Stimulated activated CD4-positive, alpha-beta T cell treated with anti-CD3 and anti-CD28 coated beads, Interleukin-2, amount 100 ng/mL, for 4 hours (primary cell): ENCODE measurements around the gene UNKL.

Experiments
- DNase-seq: peaks from one replicate; pipeline ENCODE4 v3.0.0-alpha.2; 2020; ENCODE audit warnings: low read depth

UNKL gene

DNA sequence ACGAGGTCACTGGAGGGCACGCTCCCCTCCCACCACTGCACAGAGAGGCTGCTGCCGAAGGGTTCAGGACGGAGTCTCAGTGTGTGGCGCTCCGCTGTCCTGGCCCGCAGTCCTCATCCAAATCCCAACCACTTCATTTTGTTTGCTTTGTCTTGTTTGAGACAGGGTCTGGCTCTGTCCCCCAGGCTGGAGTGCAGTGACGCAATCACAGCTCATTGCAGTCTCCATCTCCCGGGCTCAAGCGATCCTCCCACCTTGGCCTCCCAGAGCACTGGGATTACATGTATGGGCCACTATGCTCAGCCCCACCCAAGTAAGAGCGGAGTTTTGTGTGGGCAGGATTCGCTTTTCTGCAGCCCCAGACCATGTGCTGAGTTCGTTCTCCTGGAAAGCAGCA is 12.7 kb downstream of the UNKL start:
- DNase-seq = no peak

DNA sequence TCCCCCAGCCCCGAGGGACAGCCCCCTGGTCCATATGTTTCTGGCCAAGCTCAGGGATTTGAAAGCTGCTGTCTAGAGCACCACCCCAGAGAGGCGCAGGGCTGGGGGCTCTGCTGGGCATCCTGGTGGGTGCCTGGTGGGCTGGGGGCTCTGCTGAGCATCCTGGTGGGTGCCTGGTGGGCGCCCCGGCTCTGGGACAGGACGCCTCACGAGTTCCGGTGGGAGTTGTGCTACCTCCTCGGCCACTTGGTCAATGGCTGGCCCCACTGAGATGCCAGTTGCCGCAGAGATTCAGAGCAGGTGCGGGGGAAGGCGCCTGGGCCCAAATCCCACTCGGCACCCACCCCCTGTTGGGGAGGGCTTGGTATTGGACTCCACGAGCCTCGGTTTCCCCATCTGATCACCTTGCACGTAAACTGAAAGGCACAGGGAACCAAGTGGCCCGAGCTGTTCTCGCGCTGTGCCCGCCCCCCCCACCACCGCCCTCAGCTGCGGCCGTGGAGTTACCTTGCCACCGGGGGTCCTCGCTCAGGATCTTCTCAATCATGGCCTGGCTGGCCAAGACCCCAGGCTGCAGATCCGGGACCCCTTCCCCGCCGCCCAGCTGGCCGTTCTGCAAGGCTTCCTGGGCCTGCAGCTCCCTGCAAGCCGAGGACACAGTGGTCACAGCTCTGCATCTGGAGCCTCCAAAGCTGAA is 13.3 kb downstream of the UNKL start:
- DNase-seq = no peak

DNA sequence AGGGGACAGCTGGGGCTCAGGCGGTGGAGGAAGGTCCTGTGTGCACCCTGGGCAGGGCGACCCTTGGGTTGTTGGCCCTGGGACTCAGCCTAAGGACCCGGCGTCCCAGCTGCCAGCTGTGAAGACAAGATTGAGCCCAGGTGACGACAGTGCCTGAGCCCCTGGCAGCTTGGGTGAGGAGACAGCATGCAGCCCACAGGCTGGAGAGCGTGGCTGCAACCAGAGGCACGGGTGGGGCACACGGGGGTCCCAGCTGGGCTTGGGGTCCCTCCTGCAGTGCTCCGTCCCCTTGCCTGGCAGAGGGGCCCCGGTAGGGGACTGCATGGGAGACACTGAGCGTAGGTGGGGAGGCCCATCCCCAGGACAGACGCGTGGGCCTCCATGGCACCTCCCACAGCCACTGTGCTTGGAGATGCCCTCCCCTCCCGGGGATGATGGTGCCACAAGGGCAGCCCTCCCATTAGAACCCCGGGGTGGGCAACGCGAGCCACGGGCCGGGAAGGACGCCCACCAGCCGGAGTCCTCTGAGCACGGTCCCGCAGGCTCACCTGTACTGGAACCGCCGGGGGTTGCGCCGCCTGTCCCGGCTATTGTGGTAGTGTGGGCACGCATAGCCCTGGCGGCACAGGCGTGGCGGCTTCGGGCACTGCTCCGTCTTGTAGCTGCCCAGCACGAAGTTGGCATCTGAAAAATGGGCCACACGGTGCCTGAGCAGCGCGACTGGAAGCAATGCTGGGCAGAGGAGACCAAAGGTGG is 15.5 kb downstream of the UNKL start:
- DNase-seq = no peak

DNA sequence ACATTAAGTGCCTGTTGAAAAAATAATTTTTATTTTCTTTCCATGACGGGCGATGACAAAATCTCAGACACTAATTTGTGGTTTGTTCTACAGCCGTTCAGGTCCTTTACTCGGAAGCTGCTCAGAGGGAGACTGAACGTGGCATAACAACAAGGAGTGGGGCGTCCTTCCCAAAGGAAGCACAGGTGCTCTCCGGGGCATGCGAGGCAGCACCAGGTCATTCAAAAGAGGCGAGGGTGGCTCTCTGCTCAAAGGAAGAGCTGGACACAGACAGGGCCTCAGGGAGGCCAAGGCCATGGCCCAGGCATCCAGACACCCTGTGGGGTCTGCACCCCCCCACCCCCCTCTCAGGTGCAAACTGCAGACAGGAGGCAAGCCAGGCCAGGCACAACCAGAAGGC is 16.2 kb downstream of the UNKL start:
- DNase-seq = no peak

DNA sequence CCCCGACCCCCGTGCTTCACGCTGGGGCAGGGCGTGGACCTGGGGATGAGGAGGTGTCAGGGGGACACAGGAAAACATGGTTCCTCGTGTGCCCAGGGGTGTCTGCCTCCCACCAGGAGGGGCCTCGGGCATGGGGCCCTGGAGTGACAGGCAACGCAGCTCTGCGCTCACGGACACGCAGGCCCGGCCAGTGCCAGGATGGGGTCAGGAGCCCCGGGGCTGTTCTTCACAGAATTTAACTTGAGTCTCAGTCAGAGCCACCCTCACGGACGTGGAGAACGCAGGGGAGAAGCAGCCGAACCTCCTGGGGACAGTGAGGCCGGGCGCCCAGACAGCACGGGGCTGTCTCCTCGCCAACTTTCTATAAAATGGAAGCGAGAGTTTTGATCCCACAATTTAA is 16.7 kb downstream of the UNKL start:
- DNase-seq = no peak

DNA sequence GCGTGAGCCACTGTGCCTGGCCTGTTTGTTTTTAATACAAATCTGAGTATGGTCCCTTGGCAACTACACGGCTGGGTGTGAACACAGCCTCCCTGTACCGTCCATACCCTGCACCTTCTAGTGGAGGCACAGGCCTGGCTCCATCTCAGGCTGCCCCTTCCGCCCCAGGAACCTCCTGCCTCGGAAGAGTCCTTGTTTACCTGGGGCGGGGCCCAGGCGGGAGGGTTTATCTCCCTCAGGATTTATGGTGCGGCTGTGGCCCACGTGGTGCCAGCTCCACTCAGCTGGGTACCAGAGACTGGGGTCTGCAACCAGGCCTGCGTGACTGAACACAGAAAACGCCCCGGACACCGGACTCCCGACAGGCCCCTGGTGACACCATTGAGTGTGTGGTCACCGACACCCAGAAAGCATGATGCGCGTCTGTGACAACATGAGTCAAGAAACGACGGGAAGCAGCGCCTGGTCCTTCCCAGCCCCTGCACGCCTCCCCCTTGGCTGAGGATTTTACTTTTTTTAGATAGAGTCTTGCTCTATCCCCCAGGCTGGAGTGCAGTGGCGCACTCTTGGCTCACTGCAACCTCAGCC is 19.0 kb downstream of the UNKL start:
- DNase-seq = no peak

DNA sequence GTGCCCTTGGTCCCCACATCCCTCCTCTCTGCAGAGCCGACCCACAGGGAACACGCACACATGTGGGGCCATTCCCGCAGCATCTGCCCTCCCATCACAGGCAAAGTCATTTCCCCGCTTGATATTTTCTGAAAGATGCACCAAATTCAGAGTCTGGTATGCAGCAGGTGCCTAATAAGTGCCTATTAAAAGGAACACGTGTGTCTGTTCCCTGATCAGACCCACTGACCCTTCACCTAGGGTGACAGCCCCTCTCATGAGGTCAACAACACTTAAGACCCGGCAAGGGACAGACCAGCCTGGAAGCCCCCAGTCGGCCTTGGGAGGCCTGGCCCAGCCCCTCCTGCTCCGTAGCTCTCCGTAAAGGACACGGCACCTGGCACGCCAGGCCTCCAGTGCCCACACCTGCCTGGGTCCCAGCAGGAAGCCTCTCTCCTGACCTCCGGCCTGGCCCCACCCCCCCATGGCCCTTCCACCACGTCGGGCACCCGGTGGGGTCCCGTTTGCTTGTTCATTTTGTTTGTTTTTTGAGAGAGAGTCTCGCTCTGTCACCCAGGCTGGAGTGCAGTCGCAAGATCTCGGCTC is 20.0 kb downstream of the UNKL start:
- no peak for DNase-seq

DNA sequence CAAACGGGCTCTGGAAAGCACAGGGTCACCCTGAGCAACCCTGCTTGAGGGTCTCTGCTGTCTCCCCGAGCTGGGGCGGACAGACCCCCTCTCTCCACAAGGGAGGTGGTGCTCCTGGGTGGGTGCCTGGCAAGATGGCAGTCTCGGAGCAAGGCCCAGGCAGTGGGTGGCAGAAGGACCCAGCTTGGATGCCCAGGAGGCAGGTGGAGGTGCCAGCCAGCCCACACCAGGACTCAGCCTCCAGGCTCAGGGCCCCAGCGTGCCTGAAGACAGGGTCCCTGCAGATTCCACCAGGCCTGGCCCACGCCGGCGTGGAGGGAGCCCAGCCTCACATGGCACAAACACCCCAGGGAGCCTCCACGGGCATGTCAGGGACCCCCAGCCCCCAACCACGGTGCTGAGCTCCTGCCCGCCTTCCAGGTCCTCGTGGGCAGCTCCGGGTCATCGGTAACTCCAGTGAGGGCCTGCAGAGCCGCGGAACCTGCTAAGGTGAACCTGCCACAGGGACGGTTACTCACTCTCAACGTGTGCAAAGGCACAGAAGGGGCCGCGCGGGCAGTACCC is 20.8 kb downstream of the UNKL start:
- DNase-seq = no peak

DNA sequence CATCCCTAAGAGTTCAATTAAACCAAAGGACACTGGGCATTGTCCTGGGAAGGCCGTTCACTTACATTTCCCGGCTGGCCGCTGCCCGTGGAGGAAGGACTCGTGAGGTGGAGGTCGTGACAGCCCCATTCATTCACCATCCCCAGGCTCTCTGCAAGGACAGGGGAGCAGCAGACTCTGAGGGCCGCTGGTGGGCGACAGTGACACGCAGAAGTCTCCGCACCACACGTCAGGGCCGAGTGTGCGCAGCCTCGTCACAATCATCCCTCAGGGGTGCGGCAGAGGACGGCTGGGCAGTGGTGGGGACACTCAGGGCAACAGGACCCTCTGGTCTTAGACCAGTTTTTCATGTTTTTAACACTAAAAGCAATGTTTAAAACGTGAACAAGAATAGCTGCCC is 21.7 kb downstream of the UNKL start:
- DNase-seq = no peak

DNA sequence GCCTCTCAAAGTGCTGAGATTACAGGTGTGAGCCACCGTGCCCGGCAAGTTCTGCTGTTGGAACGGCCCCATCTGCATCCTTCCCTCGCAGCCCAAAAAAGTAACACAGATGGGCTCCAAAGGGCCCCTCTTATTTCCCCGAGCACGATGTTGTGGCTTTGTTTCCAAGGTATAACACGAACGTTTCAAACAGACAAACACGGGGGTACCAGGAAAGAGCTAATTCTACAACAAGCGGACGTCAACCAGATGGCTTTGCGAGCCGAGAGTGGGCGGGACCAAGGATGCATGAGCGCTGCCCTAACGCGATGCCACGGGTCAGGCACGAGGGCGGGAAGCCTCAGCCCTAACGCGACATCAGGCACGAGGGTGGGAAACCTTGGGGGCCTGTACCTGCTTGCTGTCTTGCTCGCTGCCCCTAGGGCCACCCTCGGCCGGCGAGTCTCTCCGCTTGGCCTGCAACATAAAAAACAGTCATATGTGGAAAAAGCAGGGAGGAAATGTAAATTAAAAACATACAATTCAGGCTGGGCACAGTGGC is 24.2 kb downstream of the UNKL start:
- no peak for DNase-seq

DNA sequence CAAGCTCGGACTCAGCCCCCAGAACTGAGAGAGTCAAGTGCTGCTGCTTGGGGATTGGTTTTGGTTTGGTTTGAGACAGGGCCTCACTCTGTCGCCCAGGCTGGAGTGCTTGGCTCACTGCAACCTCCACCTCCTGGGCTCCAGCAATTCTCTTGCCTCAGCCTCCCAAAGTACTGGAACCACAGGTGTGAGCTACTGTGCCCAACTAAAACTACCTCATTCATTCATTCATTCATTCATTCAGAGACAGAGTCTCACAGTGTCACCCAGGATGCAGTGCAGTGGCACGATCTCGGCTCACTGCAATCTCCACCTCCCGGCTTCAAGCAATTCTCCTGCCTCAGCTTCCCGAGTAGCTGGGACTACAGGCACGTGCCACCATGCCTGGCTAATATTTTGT is 24.7 kb downstream of the UNKL start:
- DNase-seq = no peak

DNA sequence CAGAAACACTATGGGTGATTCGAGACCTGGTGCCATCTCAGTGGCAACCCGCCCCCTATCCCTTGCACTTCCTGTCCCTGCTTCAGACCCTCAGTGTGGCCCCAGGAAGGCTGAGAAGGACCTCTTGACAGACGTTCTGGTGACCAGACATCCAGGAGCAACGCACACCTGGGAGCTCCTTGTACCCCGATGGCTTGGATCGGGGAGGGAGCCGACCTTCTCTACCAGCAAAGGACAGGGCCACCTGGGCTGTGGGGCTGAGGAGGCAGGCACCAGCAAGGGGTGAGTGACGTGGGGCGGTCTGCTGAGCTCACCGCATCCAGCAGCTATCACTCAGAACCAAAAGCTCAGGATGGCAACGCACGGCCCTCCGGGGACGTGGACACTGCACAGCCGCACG is 27.2 kb downstream of the UNKL start:
- DNase-seq = no peak

DNA sequence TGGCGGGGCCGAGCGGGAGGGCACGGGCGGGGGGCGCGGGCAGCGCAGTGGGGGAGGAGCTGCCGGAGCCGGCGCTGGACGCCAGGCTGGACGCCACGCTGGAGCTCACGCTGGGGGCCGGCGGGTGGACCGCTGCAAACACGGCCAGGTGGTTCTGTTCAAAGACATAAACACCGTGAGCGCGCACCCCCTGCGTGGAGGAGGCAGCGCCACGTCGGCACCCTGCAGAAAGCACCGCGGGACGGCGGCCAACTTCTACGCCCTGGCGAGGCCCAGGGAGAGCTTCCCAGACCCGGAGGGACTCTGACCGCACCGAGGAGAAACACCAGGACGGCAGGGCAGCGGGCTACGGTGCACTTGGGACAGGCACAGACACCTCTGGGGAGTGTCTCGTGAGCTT is 29.3 kb downstream of the UNKL start:
- DNase-seq = no peak

DNA sequence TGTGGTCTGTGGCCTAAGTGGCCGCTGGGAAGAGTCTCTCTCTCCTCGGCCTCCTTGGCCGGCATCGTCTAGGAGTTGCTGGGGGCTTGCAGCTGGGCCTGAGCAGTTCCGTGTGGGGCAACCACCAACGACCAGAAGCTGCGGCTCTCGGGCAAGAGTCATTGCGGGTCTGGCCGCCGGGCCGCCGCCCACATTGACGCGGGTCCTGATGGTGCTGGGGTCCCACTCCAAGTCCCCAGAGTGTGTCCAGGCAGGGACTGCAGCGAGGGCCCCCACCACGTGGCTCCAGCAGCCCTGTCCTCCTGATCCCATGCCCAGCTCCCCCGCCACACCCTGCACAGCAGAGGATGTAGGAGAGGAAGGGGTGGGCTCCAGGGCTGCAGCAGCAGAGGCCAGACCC is 30.9 kb downstream of the UNKL start:
- no peak for DNase-seq

DNA sequence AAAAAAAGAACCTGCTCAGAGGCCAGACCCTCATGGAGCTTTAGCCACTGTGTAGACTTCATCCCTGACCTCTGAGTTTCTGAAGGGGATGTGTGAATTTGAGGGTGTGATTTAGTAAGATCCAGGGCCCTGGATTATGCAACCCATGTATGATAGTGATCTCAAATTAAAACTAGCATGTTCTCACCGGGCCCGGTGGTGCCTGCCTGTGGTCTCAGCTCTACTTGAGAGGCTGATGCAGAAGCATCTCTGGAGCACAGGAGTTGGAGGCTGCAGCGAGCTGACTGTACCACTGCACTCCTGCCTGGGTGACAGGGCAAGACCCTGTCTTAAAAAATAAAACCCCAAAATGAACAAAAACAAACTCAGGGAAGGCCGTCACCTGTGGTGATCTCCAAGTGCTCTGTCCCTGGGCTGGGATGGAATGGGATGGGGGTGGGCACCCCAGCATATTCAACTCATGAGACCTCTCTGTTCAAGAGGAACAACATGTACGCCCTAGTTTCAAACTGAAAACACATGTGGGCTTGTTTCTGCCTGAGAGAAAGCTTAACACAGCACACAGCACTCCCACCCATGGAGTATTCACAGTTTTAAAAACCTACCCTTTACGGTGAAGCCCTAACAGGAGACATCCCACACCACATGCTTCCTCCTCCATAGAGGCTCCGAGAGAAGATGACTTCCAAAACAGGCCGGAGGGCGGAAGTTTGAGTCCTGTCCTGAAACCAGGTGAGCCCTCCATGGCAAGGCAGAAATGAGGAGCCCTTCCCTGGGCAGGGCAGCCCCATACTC is 32.7 kb downstream of the UNKL start:
- DNase-seq = no peak

DNA sequence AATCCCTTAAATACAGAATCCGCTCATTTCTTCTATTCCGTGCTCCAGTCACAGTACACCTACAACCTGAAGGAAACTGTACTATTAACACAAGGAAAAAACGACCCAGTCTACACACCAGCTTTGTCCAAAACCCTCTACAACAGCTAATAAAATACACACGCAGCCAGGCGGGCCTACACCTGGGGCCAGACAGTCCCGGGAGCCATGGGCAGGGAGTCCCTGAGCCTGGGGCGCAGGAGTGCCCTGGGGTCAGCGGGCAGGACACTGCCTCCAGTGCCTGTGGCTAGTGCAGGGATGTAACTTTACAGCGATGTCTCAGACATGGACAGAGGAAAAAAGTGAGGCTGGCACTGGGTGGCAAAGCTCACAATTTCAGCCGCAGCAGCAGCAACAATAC is 34.3 kb downstream of the UNKL start:
- no peak for DNase-seq

DNA sequence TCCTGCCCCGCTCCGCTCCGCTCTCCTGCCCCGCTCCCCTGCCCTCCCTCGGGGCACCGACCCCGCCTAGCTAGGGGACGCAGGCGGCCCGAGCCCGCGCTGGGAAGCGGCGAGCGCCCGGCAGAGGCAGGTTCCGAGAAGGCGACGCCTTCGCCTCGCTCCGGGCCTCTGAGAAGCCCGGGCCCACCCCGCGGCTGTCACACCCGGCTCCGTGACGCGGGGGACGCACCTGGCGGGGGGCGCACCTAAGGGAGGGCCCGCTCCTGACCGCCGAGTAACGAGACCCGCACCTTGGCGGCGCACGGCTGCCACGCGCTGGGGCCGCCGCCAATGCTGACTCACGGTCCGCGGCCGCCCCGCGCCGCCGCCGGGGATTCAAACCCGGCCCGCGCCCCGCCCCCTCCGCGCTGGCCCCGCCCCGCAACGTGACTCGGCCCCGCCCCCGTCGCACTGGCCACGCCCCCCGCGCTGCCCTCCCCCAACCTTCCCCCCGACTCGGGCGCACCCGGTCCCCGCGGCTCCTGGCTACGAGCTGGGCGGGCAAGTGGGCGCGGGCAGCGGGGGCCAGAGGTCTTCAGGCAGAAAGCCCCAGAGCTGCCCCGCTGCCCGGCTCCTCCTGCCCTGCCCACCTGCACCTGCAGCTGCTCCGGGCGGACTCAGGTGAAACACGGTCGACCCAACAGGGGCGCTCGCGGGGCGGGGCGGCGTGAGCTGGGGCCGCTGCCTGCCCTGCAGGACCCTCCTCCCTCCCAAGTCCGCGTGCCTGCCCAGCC is 35.0 kb downstream of the UNKL start:
- DNase-seq = peak; percentile 60

DNA sequence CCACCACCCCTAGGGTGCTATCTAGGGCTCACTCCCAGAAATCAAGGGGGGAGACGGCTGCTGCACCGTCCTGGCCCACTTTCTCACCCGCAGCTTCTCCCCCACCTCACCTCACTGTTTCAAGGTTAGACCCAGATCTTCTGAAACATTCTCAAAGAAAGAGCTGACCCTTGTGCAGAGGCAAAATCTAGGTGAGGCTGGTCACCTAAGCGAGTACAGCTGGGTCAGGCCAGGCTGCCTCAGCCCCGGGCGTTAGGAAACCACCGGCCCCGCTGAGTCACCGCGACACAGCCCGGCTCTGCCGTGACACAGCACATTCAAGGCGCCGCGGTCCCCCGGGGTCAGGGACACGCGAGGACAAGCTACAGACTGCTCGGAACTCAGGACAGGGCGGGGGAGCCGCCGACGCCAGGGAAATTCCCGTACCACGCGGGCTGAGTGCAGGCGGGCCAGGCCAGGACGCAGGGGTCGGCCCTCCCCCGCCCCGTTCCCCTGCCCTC is 35.6 kb downstream of the UNKL start:
- DNase-seq = peak; percentile 50

DNA sequence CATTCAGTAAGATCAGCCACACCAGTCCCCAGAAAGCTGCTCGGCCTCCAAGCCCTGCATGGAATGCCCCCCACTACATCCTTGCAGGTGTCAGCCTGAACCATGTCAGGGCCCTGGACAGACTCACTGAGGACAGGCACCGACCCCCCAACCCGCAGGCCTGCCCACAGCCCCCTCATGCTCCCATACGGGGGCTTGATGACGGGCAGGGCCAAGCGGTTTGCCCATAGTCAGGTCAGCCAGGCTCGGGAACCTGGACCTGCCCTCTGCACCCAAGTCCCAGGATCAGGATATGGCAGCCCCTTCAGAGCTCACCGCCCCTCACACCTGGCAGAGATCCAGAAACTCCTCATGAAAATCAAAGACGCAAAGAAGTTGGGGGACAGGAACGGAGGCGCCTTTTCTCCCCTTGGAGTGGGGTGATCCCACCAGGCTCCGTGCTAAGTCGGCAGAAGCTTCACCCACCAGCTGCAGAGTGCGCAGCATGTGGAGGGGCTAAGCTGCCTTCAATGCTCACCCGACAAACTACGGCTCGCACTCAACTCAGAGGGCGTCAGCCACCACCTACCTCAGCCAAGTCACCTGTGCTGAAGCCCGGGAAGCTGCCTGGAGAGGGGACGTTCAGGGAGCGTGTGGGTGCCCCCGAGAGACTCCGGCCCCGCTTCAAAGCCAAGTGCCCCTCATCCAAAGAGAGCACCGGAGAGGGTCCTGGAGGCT is 36.3 kb downstream of the UNKL start:
- DNase-seq = no peak

DNA sequence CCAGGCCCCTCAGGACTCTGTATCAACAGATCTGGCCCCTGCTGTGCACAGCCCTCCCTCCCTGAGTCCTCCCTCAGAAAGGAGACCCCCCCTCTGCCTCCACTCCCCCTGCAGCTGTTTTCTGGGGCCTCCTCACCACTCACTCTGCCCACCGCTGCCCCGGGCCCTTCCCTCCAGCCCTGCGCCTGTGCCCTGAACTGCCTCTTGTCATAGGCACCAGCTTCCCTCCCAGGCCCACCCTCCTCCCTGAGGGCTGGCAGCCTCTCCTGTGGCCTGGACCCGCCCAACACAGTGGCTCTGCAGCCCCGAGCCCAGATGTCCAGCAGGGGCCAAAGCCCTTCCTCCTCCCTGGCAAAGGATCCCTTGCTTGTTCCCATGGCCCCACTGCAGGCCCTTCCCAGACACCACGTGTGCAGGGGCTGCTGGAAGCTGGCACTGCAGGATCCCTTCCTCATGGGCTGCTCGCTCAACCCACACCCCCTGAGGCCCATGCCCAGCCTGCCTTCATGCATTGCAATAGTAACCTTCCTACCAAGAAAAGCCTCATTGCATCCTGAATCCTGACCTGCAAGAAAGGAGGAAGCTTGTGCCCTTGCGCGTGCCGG is 37.0 kb downstream of the UNKL start:
- no peak for DNase-seq
